Transverse colon (tissue), 4 donors: ENCODE measurements around the gene GNB1. TPM values are rescaled to one million over a fixed set of nuclear protein-coding genes. Genes with fewer than 3 reads are reported as not detected.

Experiments used
- DNase-seq: peaks from one replicate; pipeline ENCODE4 v3.0.0-alpha.2; 2019
- H3K27ac ChIP-seq, 4 donors: fragments of 200-600 bp; sonication (generic); 2 replicates each; pipeline ENCODE4 v1.5.1; 2016 to 2018; ENCODE audit warnings: inconsistent platforms in 4 of 4
- H3K27me3 ChIP-seq: fragments of 200-600 bp; sonication (generic); 2 replicates; pipeline ENCODE4 v1.5.1; 2017; ENCODE audit warnings: inconsistent platforms
- H3K36me3 ChIP-seq, 4 donors: fragments of 200-600 bp; sonication (generic); 2 replicates each; pipeline ENCODE4 v1.5.1; 2017 to 2019; ENCODE audit warnings: inconsistent platforms in 4 of 4
- H3K4me1 ChIP-seq, 4 donors: fragments of 200-600 bp; sonication (generic); 2 replicates each; pipeline ENCODE4 v1.5.1; 2017 to 2020; ENCODE audit warnings: inconsistent platforms in 4 of 4
- H3K4me3 ChIP-seq, 4 donors: fragments of 200-600 bp; sonication (generic); 1 replicate in 1 of 4; 2 replicates in 3 of 4; pipeline versions ENCODE4 v1.5.1 to v1.6.1; 2017 to 2019; ENCODE audit warnings: inconsistent platforms in 4 of 4
- H3K9me3 ChIP-seq, 2 donors: fragments of 200-600 bp; sonication (generic); 2 replicates each; pipeline ENCODE4 v1.5.1; 2017 to 2019; ENCODE audit warnings: inconsistent platforms in 2 of 2
- CTCF ChIP-seq, 5 experiments: fragments of 200-600 bp in 3 of 5; fragments of 450-650 bp in 2 of 5; sonication (generic) in 3 of 5; IDR thresholded peaks; 1 replicate in 2 of 5; 2 replicates in 3 of 5; pipeline ENCODE4 v1.5.1; 2016 to 2017; ENCODE audit warnings: antibody characterized with exemption in 5 of 5, inconsistent platforms in 3 of 5, mild to moderate bottlenecking in 2 of 5, moderate library complexity in 1 of 5
- EP300 ChIP-seq: sonication (generic); formaldehyde crosslinking; IDR thresholded peaks from one replicate; pipeline ENCODE4 v1.6.1; 2017; ENCODE audit warnings: antibody characterized with exemption, low read depth
- POLR2A ChIP-seq: fragments of 450-650 bp; IDR thresholded peaks from one replicate; pipeline ENCODE4 v1.6.1; 2016; ENCODE audit warnings: antibody characterized with exemption, mild to moderate bottlenecking, moderate library complexity
- POLR2AphosphoS5 ChIP-seq, 3 donors: sonication (generic); formaldehyde crosslinking; IDR thresholded peaks; one replicate each; pipeline ENCODE4 v1.6.1; 2016; ENCODE audit warnings: antibody characterized with exemption in 3 of 3
- WGBS, 2 donors: methylation state at CpG; one replicate each; pipeline ENCODE4 v1.1.5; 2018; ENCODE audit warnings: low coverage in 1 of 2; 5-methylcytosine and 5-hydroxymethylcytosine counted together
- in situ Hi-C, 4 donors: fragments of 200-750 bp; cut with MboI; loops; one replicate each; pipeline versions ENCODE4 v1.15.0 to v1.15.1; 2017; ENCODE audit warnings: low sequenced_read_pairs in 3 of 4, low pct_ligation_motif_present in 1 of 4, low pct_unique_long_range_greater_than_20kb in 1 of 4
- intact Hi-C: fragments of 100-400 bp; cut with DNase I; formaldehyde crosslinking; loops from one replicate; pipeline ENCODE4 v1.15.1; 2023; ENCODE audit warnings: low total_unique reads
- total RNA-seq, 4 donors: library from RNA; depleted of rRNA; stranded (reverse); fragments of >200 nt; gene quantifications; one replicate each; pipeline ENCODE4 v1.1.0, GENCODE V29; 2016

The GNB1 gene
- total RNA-seq, 4 donors from 2014 or later: 123 to 191 (median 174) TPM

DNA sequence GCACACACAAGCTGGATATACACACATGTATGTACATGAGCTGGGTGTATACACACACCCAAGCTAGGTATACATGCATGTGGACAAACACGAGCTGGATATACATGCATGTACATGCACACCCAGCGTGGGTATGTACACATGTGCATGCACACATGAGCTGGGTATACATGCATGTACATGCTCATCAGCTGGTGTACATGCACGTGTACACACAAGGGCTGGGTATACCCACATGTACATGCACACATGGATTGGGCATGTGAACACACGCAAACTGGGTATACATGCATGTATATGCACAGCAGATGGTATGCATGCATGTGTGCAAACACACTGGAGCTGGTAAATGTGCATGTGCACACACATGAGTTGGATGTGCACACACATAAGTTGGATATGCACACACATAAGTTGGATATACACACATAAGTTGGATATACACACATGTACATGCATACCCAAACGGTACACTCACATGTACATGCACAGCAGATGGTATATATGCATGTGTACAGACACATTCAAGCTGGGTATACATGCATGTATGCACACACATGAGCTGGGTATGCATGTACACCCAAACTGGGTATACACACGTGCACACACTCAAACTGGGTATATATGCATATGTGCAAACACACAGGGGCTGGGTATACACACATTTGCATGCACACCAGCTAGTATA, 7.5 kb upstream of the GNB1 start:
- no peak for DNase-seq
- WGBS, 2 donors: 17 to 97% methylated on average over 1 to 5 of the region's 6 CpGs
- Histone ChIP-seq H3K4me3 (no peak overlapping the region), H3K36me3 (no peaks in the 10 kb centered on the region), H3K9me3 (no peaks in the 10 kb centered on the region), H3K27me3 (no peaks in the 10 kb centered on the region), H3K27ac (no peak overlapping the region), H3K4me1 (peaks cover 16 to 35% (median 26%) of the 10 kb centered on the region in 4 donors)
- TF ChIP-seq CTCF (IDR thresholded peaks at IDR 0.05) (no peak), POLR2AphosphoS5 (IDR thresholded peaks at IDR 0.05) (no peak), POLR2A (no peak), EP300 (no peak)
- in situ Hi-C loops (loop anchor here in 1 of 4 donors (25.0 kb wide), 1 partner anchor 136 kb away; no protein-coding TSS in a partner anchor), intact Hi-C loops (no loop called here)

DNA sequence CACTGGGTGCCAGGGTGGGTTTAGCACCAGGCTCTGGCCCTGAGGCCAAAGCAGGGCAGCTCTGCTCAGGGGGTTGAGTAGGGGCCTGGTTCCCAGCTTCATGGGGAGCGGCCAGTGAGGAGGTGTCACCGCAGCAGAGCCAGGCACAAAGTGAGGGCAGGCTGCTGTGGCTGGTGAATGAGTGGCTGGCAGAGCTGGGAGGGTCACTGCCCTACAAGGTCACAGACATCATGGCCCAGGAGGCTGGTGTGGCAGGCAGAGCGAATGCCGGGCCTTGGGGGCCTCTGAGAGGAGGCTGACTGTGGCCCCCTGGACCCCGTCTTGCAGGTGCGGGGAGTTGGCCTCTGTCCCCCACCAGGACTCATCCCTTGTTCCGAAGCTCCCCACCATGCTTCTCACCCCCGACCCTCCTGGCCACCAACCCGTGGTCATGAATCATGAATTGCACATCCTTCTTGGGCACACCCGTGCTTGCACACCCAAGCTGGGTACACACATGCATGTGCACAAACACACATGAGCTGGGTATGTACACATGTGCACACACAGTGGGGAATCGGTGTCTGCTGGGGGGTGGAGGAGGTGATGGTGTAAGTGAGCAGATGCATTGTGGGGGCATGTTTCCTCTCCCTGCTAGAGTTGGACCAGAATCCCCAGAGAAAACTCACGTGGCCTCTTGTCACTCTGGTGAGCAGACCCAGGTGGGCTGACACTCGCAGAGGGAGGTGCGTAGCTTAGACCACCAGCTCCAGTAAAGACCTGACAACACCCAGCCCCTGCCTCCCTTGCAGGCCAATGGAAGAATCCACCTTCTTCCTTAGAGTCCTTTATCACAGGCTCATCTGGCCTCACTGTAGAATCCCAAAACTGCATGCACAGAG, 4.8 kb upstream of the GNB1 start:
- no peak for DNase-seq
- H3K27me3 ChIP-seq: no peaks in the 10 kb centered on the region

DNA sequence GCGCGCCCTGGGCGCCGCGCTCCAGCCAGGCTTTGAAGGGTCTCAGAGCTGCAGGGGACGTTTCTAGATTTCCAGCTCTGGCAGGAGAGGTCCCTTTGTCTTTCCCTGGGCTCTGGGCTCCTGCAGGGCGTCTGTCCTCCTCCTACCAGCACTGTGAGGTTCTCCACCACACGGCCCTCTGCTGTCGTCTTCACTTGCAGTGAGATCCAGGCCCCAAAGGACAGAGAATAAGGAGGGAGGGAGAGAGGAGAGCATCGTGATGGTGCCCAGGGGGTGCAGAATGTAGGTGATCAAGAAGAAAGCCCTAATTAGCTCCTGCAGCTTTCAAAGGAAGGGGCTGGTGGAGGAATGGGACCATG, 4.2 kb upstream of the GNB1 start:
- Histone ChIP-seq H3K27me3 (no peaks in the 10 kb centered on the region), H3K4me1 (peaks cover 33 to 51% (median 43%) of the 10 kb centered on the region in 4 donors), H3K9me3 (no peaks in the 10 kb centered on the region), H3K27ac (peak overlapping the region; percentile 93 to 99 (median 97)), H3K4me3 (no peak overlapping the region), H3K36me3 (no peaks in the 10 kb centered on the region)
- 43% methylated on average over 8 of the region's 10 CpGs; no CpG with 5 or more reads in 1 of the 2 donors for WGBS, 2 donors
- intact Hi-C loops (no loop called here), in situ Hi-C loops (loop anchor here in 1 of 4 donors (25.0 kb wide), 1 partner anchor 133 kb away; no protein-coding TSS in a partner anchor)
- TF ChIP-seq POLR2AphosphoS5 (IDR thresholded peaks at IDR 0.05) (no peak), CTCF (IDR thresholded peaks at IDR 0.05) (no peak), POLR2A (no peak), EP300 (no peak)
- DNase-seq: no peak

More for the DNA sequence above, 4.8 kb upstream of the GNB1 start:
- no peaks in the 10 kb centered on the region for H3K9me3 ChIP-seq
- H3K27ac ChIP-seq: peak overlapping the region; percentile 93 to 99 (median 97)
- peaks cover 33 to 51% (median 43%) of the 10 kb centered on the region in 4 donors for H3K4me1 ChIP-seq
- in situ Hi-C loops (loop anchor here in 1 of 4 donors (25.0 kb wide), 1 partner anchor 133 kb away; no protein-coding TSS in a partner anchor), intact Hi-C loops (no loop called here)
- TF ChIP-seq POLR2AphosphoS5 (IDR thresholded peaks at IDR 0.05) (no peak), CTCF (IDR thresholded peaks at IDR 0.05) (no peak), EP300 (no peak), POLR2A (no peak)
- no peak overlapping the region for H3K4me3 ChIP-seq
- WGBS, 2 donors: 70 to 100% methylated on average over 1 to 13 of the region's 14 CpGs
- H3K36me3 ChIP-seq: no peaks in the 10 kb centered on the region
